ENCODE results near the gene GPR152. TPM values are rescaled to one million over a fixed set of nuclear protein-coding genes. Genes with fewer than 3 reads are reported as not detected.

GPR152 gene
- total RNA-seq, 2 donors from 2014 or later, result not detected

DNA sequence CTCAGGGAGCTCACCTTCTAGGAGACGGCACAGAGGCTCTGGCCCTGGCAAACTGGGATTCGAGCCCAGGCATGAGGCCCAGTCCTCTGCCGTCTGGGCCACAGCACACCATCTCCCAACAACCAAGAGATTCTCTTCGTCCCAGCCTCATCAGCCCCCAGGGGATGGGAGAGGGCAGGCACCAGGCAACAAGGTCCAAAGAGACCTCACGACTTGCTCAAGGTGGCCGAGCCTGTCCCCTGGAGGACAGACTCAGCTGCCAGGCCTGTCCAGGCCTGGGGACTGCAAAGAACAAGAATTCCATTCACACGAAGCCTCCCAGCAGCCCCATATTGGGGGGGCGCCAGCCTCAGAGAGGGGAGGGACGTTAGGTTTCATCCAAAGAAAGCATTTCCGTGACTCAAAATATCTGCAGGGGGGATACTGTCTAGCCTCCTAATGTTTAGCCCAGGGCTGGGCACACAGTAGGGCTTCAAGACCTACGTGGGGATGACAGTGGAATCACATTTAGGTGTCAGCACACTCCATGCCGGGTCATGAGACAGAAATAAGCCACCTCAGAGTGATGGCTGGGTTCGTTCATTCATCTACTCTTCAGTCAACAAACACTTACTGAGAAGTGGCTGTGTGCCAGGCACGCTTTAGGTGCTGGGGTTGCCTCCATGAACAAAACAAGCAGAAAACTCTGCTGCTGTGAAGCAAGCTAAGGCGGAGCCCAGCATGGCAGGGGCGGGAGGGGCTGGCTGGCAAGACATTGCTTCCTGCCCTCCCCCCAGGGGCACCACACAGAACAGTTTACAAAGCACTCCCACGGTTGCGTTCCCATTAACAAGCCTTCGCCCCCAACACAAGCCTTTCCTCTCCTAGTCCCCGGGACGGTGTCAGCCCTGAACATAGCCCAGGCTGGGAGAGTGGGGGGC, 35.9 kb downstream of the GPR152 start:
- H3K27ac ChIP-seq (ENCODE audit: low read depth, low read length), result no peak overlapping the region

DNA sequence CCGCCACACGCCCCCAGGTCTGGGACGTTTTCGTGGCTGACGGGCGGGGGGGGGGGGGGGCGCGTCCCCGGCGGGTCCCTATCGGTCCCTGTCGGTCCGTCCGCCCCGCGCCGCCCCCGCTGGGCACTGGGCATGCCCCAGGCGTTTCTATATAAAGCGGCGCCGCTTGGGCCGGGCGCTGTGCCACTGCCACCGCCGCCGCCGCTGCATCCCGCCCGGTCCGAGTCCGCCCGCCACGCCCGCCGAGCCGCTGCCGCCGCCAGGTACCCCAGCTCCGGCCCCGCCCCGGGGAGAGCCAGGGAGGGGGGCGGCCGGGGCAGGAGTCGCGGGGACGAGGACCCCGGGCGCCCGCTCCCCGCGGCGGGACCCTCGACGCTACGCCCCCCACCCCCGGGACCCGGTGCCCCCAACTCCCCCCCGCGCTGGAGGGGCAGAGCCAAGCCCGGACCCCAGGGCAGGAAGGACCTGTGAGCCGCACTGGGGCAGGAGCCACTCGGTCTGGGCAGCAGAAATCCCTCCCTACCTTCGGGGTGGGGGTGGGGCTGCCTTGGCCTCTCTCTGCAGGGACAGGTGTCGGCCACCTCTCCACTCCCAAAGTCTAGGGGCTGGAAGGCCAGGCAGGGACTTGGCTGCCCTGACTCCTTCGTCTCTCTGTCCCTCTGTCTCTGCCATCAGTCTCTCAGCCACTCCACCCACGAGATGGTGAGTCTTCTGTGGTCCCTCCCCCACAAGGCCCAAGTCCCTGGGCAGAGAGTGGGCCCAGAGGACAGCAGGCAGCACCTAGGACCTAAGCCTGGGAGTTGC, 36.8 kb downstream of the GPR152 start, which contains the start of gene CARNS1:
CARNS1 (plus strand) TSS at position 178 of the 804 bp plus-strand sequence; CDS start at position 700, 522 bp downstream.
- DNase-seq, result peak; percentile 87
- peaks cover 8% of the 10 kb centered on the region for H3K4me1 ChIP-seq (ENCODE audit: control insufficient read depth, insufficient read depth, low read length)
- no peak for TF ChIP-seq CTCF (conservative IDR thresholded peaks at IDR 0.05)
- no peaks in the 10 kb centered on the region for H3K9me3 Mint-ChIP-seq
- no peaks in the 10 kb centered on the region for H3K36me3 ChIP-seq (ENCODE audit: control insufficient read depth, insufficient read depth, low read length)
- peaks cover 13% of the 10 kb centered on the region for H3K27me3 ChIP-seq (ENCODE audit: control insufficient read depth, insufficient read depth, low read length, poor library complexity, severe bottlenecking)
- WGBS, 2 experiments (ENCODE audit: insufficient coverage in 1 of 2, insufficient read length in 1 of 2), result 11 to 42% methylated on average over 4 to 65 of the region's 67 CpGs
- peak within 1 kb of the TSS; percentile 49 for H3K4me3 Mint-ChIP-seq
- no peak within 1 kb of the TSS for H3K9ac ChIP-seq (ENCODE audit: extremely low read depth, low read length, poor library complexity, severe bottlenecking)
- H3K36me3 Mint-ChIP-seq (ENCODE audit: low read depth), result no peaks in the 10 kb centered on the region
- H3K27me3 Mint-ChIP-seq (ENCODE audit: insufficient read depth), result peaks cover 31% of the 10 kb centered on the region
- no peaks in the 10 kb centered on the region for H3K9me3 ChIP-seq (ENCODE audit: control insufficient read depth, low read length)
- peaks cover 21% of the 10 kb centered on the region for H3K4me1 Mint-ChIP-seq
- H3K27ac ChIP-seq (ENCODE audit: low read depth, low read length), result no peak within 1 kb of the TSS
- peak within 1 kb of the TSS; percentile 55 for H3K27ac Mint-ChIP-seq
- no peak within 1 kb of the TSS for H3K4me3 ChIP-seq (ENCODE audit: low read length)

More for the DNA sequence above, 35.9 kb downstream of the GPR152 start:
- Mint-ChIP-seq H3K36me3 (ENCODE audit: low read depth) (no peaks in the 10 kb centered on the region), H3K9me3 (no peaks in the 10 kb centered on the region), H3K27me3 (ENCODE audit: insufficient read depth) (peaks cover 31% of the 10 kb centered on the region), H3K4me3 (peak overlapping the region; percentile 48), H3K27ac (peak overlapping the region; percentile 55), H3K4me1 (peaks cover 14% of the 10 kb centered on the region)
- 83 to 86% methylated on average over 12 to 21 of the region's 21 CpGs for WGBS, 2 experiments (ENCODE audit: insufficient coverage in 1 of 2, insufficient read length in 1 of 2)
- peaks cover under 1% of the 10 kb centered on the region for H3K4me1 ChIP-seq (ENCODE audit: control insufficient read depth, insufficient read depth, low read length)
- no peak for DNase-seq
- peaks cover 13% of the 10 kb centered on the region for H3K27me3 ChIP-seq (ENCODE audit: control insufficient read depth, insufficient read depth, low read length, poor library complexity, severe bottlenecking)
- no peaks in the 10 kb centered on the region for H3K9me3 ChIP-seq (ENCODE audit: control insufficient read depth, low read length)
- no peak overlapping the region for H3K9ac ChIP-seq (ENCODE audit: extremely low read depth, low read length, poor library complexity, severe bottlenecking)
- no peaks in the 10 kb centered on the region for H3K36me3 ChIP-seq (ENCODE audit: control insufficient read depth, insufficient read depth, low read length)
- no peak for TF ChIP-seq CTCF (conservative IDR thresholded peaks at IDR 0.05)
- H3K4me3 ChIP-seq (ENCODE audit: low read length), result no peak overlapping the region

DNA sequence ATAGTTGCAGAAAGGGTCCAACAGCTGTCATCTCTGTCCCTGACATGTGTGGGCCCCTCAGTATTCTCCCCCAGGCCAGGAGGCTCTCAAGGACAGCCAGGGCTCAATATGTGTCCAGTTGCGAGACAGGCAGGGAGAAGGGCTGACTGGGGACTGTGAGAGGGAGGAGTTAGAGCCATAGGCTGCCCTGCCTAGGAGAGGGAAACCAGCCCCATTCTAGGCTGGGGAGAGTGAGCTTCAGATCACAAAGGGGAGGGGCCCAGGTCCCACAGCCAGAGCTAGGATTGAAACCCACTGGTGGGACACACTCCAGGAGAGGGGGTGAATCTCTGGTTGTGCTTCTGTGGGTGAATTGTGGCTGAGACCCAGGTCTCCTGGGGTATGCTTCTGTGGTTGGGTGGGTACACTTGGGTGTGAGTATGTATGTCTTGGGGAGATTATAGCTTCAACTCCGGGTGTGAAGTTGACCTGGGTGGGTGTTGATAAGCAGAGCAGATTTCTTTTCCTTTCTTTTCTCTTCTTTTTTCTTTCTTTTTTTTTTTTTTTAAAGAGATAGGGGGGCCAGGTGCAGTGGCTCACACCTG, 39.2 kb downstream of the GPR152 start:
- Histone ChIP-seq H3K9ac (ENCODE audit: extremely low read depth, low read length, poor library complexity, severe bottlenecking) (no peak overlapping the region), H3K27ac (ENCODE audit: low read depth, low read length) (no peak overlapping the region), H3K4me1 (ENCODE audit: control insufficient read depth, insufficient read depth, low read length) (peaks cover 14% of the 10 kb centered on the region), H3K36me3 (ENCODE audit: control insufficient read depth, insufficient read depth, low read length) (no peaks in the 10 kb centered on the region), H3K9me3 (ENCODE audit: control insufficient read depth, low read length) (no peaks in the 10 kb centered on the region), H3K27me3 (ENCODE audit: control insufficient read depth, insufficient read depth, low read length, poor library complexity, severe bottlenecking) (peaks cover 8% of the 10 kb centered on the region), H3K4me3 (ENCODE audit: low read length) (no peak overlapping the region)
- no peak overlapping the region for H3K27ac Mint-ChIP-seq
- peaks cover 21% of the 10 kb centered on the region for H3K4me1 Mint-ChIP-seq
- no peaks in the 10 kb centered on the region for H3K9me3 Mint-ChIP-seq
- no peak for DNase-seq
- H3K27me3 Mint-ChIP-seq (ENCODE audit: insufficient read depth), result peaks cover 28% of the 10 kb centered on the region
- WGBS, 2 experiments (ENCODE audit: insufficient coverage in 1 of 2, insufficient read length in 1 of 2), result 80 to 85% methylated on average over 1 to 2 of the region's 2 CpGs
- H3K4me3 Mint-ChIP-seq, result no peak overlapping the region
- H3K36me3 Mint-ChIP-seq (ENCODE audit: low read depth), result no peaks in the 10 kb centered on the region
- no peak for TF ChIP-seq CTCF (conservative IDR thresholded peaks at IDR 0.05)

All from endodermal cell (in vitro differentiated cells).